SJSA1 (cell line): ENCODE measurements around the gene C7. TPM values are rescaled to one million over a fixed set of nuclear protein-coding genes. Genes with fewer than 3 reads are reported as not detected.
A peak's percentile ranks its signal among the peaks of the same experiment; 100 is the strongest.

Source experiments
- DNase-seq, 2 experiments: peaks; one replicate each; pipeline ENCODE4 v3.0.0-alpha.2; 2015 to 2020; ENCODE audit warnings: low spot score in 2 of 2, low read depth in 1 of 2
- H3K27ac ChIP-seq: fragments of 250-450 bp; sonication (Bioruptor Pico); 2 replicates; pipeline ENCODE4 v1.5.1; 2020; ENCODE audit warnings: mild to moderate bottlenecking, moderate library complexity
- H3K27me3 ChIP-seq: fragments of 250-450 bp; sonication (Bioruptor Pico); replicated peaks from 2 replicates; pipeline ENCODE4 v1.5.1; 2020; ENCODE audit warnings: mild to moderate bottlenecking, moderate library complexity
- H3K36me3 ChIP-seq: fragments of 250-450 bp; sonication (Bioruptor Pico); 2 replicates; pipeline ENCODE4 v1.5.1; 2020; ENCODE audit warnings: mild to moderate bottlenecking
- H3K4me1 ChIP-seq: fragments of 250-450 bp; sonication (Bioruptor Pico); replicated peaks from 2 replicates; pipeline ENCODE4 v1.6.1; 2021; ENCODE audit warnings: mild to moderate bottlenecking
- H3K4me3 ChIP-seq: fragments of 250-450 bp; sonication (Bioruptor Pico); 2 replicates; pipeline ENCODE4 v1.5.1; 2020; ENCODE audit warnings: mild to moderate bottlenecking
- H3K9me3 ChIP-seq: fragments of 250-450 bp; sonication (Bioruptor Pico); replicated peaks from 2 replicates; pipeline ENCODE4 v1.5.1; 2020; ENCODE audit warnings: mild to moderate bottlenecking
- total RNA-seq: library from RNA; depleted of rRNA; stranded (reverse); fragments of >200 nt; shearing (Covaris generic); gene quantifications from 2 replicates; pipeline ENCODE4 v1.2.3, GENCODE V29; 2014

C7 gene
- total RNA-seq, 1 experiment from 2014 or later = not detected

DNA sequence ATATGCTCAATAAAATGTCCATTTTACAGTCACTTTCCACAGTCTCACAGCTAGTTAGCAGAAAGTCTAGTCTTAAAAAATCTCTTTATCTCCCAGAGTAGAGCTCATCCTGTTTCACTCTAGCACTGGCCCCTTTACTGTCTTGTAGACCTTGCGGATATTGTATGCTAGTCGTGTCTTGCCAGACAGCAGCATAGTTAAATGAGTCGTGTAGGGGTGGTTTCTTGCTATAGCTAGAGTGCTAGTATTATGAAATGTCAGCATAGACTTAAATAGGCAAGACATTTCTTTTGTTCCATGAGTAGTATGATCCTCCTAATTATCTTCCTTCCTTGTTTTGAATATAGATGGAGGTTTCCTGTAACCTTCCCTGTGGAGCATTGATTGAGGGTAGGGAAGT is 77.4 kb downstream of the C7 start:
- no peak for DNase-seq
- H3K27me3 ChIP-seq = no peaks in the 10 kb centered on the region
- peaks cover 75% of the 10 kb centered on the region for H3K4me1 ChIP-seq
- no peak overlapping the region for H3K4me3 ChIP-seq
- H3K27ac ChIP-seq = peak overlapping the region; percentile 95
- peaks cover 7% of the 10 kb centered on the region for H3K9me3 ChIP-seq
- H3K36me3 ChIP-seq = no peaks in the 10 kb centered on the region

DNA sequence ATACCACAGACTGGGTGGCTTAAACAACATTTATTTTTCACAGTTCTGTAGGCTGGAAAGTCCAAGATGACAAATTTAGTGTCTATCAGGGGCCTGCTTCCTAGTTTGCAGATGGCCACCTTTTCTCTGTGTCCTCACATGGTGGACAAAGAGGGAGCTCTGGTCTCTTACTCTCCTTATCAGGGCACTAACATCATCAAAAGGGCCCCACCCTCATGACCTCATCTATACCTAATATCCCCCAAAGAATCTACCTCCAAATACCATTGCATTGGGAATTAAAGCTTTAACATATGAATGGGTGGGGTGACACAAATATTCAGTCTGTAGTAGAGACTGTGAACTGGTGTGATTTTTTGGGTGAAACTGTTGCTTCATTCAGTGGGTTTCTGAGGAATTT is 78.1 kb downstream of the C7 start:
- H3K4me1 ChIP-seq = peaks cover 75% of the 10 kb centered on the region
- H3K4me3 ChIP-seq = no peak overlapping the region
- H3K27me3 ChIP-seq = no peaks in the 10 kb centered on the region
- peaks cover 7% of the 10 kb centered on the region for H3K9me3 ChIP-seq
- 0 out of 2 replicates have a peak overlapping the region, but pooled peaks have one; percentile 11 for H3K27ac ChIP-seq
- no peak for DNase-seq
- no peaks in the 10 kb centered on the region for H3K36me3 ChIP-seq

DNA sequence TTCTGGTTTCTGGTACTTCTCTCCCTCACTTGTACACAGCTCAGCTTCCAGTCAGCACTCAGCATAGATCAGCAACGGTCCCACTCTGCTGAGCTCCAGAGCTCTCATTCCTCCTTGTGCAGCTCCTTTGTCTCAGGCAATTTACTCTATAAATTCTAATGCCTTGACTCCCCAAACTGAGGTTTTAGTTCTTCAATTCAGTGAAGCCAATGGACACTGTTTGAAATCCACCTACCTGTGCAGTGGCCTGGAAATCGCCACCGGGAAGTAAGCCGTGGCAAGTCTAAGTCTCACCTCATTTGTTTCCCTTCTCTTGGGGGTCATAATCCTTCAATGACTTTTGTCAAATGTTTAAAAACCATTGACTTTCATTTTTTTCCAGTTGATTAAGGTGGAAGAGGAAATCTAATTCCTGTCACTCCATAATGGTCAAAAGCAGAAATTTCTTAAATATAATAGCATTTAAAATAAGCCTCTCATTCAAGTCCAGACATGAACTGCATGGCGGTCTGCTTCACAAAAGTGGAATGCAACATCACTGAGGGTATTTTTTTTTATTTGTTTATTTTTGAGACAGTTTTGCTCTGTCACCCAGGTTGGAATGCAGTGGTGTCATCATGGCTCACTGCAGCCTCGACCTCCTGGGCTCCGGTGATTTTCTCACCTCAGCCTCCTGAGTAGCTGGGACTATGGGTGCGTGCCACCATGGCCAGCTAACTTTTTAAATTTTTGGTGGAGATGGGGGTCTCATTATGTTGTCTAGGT is 79.6 kb downstream of the C7 start:
- Histone ChIP-seq H3K27me3 (no peaks in the 10 kb centered on the region), H3K36me3 (no peaks in the 10 kb centered on the region), H3K4me3 (no peak overlapping the region), H3K4me1 (peaks cover 65% of the 10 kb centered on the region), H3K9me3 (peaks cover 7% of the 10 kb centered on the region), H3K27ac (peak overlapping the region; percentile 80)
- DNase-seq = peak; percentile 69 to 78

DNA sequence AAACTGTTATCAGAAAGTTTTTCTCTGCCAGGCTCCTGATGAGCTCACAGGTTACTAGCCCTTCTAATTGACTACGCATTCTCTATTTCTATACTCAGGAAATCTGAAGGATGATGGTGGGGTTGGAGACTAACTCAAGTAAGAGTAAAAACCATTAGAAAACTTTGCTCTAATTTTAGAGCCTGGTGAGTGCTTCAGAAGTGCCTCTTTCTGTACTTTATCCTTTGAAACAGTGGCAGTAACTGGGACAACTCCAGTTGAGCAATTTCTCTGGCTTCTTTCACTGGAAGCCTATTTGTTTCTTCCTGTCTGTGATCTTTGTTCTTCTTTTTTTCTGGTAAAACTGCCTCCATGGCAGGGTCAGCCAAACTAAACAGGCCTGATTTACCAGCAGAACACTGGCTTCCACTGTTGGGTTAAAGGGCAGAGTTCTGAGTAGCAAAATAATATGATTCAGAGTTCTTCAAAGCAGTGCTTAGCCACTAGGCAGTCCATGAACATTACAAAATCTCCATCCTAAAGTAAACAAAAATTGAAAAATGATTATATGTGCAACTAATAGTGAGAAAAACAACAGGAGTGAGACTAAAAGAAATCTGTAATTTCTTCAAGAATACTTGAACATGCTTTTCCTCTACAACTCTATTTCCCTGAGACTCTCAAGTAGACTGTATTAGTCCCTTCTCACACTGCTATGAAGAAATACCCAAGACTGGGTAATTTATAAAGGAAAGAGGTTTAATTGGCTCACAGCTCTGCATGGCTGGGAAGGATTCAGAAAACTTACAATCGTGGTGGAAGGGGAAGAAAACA is 82.1 kb downstream of the C7 start:
- DNase-seq = no peak
- H3K27me3 ChIP-seq = no peaks in the 10 kb centered on the region
- no peaks in the 10 kb centered on the region for H3K36me3 ChIP-seq
- H3K4me1 ChIP-seq = peaks cover 43% of the 10 kb centered on the region
- peaks cover 7% of the 10 kb centered on the region; the same call in 1 of the 2 replicates for H3K9me3 ChIP-seq
- no peak overlapping the region for H3K4me3 ChIP-seq
- H3K27ac ChIP-seq = peak overlapping the region; percentile 80; the same call in 1 of the 2 replicates

DNA sequence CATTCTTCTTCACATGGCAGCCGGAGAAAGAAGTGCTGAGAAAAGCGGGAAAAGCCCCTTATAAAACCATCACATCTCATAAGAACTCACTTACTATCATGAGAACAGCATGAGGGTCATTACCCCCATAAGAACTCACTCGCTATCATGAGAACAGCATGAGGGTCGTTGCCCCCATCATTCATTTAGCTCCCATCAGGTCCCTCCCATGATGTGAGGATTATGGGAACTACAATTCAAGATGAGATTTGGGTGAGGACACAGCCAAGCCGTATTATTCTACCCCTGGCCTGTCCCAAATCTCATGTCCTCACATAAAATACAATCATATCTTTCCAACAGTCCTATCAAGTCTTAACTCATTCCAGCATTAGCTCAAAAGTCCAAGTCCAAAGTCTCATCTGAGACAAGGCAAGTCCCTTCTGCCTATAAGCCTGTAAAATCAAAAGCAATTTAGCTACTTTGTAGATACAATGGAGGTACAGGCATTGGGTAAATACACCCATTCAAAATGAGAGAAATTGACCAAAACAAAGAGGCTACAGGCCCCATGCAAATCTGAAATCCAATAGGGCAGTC is 82.8 kb downstream of the C7 start:
- no peak for DNase-seq
- Histone ChIP-seq H3K27ac (no peak overlapping the region), H3K27me3 (no peaks in the 10 kb centered on the region), H3K36me3 (no peaks in the 10 kb centered on the region), H3K9me3 (peaks cover 6% of the 10 kb centered on the region; the same call in 1 of the 2 replicates), H3K4me3 (no peak overlapping the region), H3K4me1 (peaks cover 37% of the 10 kb centered on the region)

DNA sequence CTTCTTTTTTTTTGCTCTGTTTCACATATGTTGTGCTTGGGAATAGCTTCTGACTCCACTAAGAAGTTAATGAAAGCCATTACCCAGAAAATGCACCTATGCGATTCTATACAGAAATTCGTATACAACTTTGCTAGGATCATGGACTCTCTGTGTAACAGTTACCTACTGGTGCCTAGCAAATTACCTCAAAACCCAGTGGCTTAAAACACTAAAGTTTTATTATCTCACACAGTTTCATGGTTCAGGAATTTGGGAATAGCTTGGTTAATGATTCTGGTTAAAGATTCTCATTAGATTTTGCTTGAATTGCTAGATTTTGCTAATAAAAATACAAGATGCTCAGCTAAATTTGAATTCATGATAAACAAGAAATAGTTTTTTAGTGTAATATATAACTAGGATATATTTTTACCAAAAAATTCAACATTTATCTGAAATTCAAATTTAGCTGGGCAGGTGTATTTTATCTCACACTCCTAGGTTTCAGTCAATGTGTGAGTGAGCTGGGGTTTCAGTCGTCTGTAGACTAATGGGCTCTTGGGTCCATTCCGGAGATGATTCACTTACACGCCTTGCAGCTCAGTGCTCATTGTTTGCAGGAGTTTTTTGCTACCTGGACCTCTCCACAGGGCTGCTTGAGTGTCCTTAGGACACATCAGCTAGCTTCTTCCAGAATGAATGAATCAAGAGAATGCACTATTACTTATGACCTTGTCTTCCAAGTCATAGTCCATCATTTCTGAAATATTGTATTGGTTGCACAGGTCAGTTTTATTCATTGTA is 86.7 kb downstream of the C7 start:
- Histone ChIP-seq H3K4me3 (no peak overlapping the region), H3K4me1 (peaks cover 7% of the 10 kb centered on the region), H3K27ac (no peak overlapping the region), H3K27me3 (no peaks in the 10 kb centered on the region), H3K36me3 (no peaks in the 10 kb centered on the region), H3K9me3 (no peaks in the 10 kb centered on the region)
- no peak for DNase-seq

DNA sequence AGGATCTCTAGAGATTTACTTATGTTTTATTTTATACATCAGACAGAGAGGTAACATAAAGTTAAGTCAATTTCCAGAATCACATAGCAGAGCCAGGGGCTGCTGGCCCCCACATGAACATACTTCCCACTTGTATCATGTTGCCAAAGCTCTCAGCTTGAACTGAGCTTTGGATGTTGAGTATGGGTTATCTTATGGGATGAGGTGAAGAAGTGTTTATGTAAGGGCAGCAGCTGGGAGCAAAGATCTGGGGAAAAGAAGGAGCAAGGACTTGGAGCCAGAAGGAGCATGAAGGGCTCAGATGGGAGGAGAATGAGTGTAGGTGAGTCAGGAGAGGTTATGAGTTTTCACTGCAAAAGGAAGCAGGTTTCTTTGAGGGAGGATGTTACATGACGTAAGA is 89.8 kb downstream of the C7 start:
- Histone ChIP-seq H3K4me3 (no peak overlapping the region), H3K36me3 (no peaks in the 10 kb centered on the region), H3K4me1 (no peaks in the 10 kb centered on the region), H3K27ac (no peak overlapping the region), H3K9me3 (no peaks in the 10 kb centered on the region), H3K27me3 (no peaks in the 10 kb centered on the region)
- DNase-seq = no peak

DNA sequence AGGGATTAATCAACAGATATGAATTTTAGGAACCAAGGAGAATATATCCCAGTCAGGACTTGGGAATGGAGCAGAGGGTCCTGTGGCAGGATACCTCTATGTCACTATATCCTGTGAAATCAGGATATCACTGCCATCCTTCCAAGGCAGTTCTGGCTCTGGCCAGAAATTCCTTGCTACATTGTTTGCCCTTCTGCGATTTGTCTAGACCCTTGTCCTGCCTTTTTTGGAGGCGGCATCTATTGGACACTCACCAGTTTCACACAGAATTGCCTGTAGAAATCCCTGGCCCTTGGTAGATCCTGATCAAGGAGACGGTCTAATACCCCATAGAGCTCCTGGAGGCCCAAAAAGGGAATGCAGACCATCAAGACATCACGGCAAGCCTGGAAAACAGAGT is 90.7 kb downstream of the C7 start:
- Histone ChIP-seq H3K36me3 (no peaks in the 10 kb centered on the region), H3K27me3 (no peaks in the 10 kb centered on the region), H3K4me3 (no peak overlapping the region), H3K27ac (no peak overlapping the region), H3K4me1 (no peaks in the 10 kb centered on the region), H3K9me3 (no peaks in the 10 kb centered on the region)
- no peak for DNase-seq

DNA sequence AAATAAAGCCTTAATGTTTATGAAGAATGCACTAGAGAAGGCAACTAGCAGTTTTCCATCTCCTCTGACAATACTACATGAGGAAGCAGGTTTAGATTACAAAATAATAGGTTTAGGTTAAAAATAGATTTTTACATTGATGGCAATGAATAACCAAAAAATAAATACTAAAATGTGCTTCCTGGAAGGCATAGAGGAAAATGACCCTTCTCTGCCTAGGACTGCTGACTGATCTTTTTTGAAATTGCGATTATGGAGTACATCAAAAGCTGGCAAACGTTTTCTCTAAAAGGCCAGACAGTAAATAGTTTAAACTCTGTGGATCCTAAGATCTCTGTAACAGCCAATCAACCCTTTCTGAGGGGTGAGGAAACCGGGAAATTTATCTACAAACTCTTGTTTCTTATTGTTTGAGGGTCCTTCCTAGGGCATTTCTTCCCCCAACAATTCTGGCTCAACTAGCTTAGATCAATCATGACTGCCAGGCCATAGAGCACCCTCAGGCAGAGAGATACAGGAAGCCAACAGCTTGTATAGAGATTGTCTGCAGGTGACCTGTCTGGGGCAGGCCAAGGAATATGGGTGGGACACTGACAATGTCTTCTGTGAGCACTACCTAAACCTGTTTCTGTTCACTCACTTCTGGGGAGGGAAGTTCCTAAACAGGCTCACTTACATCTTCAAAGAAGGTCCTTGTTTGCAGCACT is 94.5 kb downstream of the C7 start:
- H3K36me3 ChIP-seq = no peaks in the 10 kb centered on the region
- H3K27ac ChIP-seq = no peak overlapping the region
- no peak for DNase-seq
- no peaks in the 10 kb centered on the region for H3K27me3 ChIP-seq
- no peaks in the 10 kb centered on the region for H3K9me3 ChIP-seq
- H3K4me1 ChIP-seq = peaks cover 4% of the 10 kb centered on the region
- H3K4me3 ChIP-seq = no peak overlapping the region

DNA sequence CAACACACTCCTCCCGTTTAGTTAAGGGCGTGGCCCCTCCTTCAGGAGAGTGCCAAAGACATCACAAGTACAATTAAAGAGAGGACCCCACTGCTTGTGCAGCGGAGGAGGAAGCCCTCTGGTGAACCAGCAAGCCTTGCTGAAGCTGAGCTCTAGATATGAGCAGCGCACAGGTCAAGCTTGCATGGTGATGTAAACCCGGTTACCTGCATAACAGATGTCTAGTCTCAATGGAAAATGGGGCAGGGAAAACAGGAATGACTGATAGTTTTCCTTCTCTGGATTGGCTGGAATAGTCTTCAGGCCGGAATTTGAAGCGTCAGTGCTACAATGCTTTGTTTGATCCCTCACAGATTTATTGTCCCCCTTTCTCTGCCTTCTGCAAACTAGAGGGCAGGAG is 95.6 kb downstream of the C7 start:
- no peak for DNase-seq
- H3K4me3 ChIP-seq = no peak overlapping the region
- no peak overlapping the region for H3K27ac ChIP-seq
- H3K36me3 ChIP-seq = no peaks in the 10 kb centered on the region
- peaks cover 15% of the 10 kb centered on the region for H3K4me1 ChIP-seq
- H3K9me3 ChIP-seq = no peaks in the 10 kb centered on the region
- no peaks in the 10 kb centered on the region for H3K27me3 ChIP-seq

DNA sequence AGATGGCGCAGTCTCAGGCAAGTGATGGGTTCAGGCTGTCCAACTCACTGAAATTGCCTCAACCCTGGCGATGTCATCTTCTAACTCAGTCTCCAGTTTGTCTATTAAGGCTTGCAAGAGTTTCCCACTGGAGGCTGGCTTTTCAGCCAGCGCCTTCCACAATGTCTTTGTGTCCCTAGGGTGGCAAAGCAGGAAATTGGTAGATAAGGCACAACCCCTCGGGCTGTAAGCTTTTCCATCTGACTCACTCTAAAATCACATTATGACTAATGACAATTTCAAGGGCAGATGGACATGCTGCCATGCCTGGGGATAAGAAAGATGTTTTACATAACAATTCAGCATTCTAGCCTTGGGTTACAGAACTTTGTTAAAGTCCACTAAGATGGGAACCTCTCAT is 99.9 kb downstream of the C7 start:
- H3K4me1 ChIP-seq = peaks cover 16% of the 10 kb centered on the region
- no peaks in the 10 kb centered on the region for H3K36me3 ChIP-seq
- no peaks in the 10 kb centered on the region for H3K27me3 ChIP-seq
- H3K9me3 ChIP-seq = no peaks in the 10 kb centered on the region
- peak; percentile 62 to 64 for DNase-seq
- peak overlapping the region; percentile 14; the same call in 1 of the 2 replicates for H3K27ac ChIP-seq
- no peak overlapping the region for H3K4me3 ChIP-seq

DNA sequence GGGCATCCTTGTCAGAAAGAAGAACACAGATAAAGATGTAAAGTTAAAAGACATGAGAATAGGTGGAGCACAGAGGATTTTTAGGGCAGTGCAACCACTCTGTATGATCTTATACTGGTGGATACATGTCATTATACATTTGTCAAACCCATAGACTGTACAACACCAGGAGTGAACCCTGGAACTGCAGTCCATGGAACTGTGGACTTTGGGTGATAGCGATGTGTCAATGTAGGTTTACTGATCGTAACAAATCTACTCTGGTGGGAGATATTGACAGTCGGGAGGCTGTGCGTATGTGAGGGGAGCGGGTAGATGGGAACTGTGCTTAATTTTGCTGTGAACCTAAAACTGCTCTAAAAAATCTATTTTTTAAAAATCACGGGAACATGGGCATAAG is 101.3 kb downstream of the C7 start:
- DNase-seq = no peak
- Histone ChIP-seq H3K36me3 (no peaks in the 10 kb centered on the region), H3K4me3 (no peak overlapping the region), H3K9me3 (no peaks in the 10 kb centered on the region), H3K4me1 (peaks cover 16% of the 10 kb centered on the region), H3K27me3 (no peaks in the 10 kb centered on the region), H3K27ac (no peak overlapping the region)

DNA sequence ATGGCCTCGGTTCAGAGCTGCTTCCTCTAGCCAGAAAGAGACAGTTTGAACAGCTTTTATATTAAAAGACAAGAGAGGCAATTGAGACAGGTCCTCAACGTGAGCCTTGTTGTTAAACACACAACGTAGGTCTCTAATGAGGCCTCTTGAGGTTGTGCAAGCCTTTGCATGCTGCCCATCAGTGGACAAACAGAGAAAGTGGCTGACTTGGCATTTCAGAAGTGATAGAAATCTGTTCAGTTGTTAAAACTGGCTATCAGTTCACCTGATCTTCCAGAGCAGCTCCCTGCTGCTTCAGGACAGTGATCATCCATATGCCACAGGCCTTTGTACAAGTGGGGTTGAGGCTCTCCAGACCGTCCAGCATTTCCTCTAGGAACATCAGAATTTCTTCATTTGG is 103.0 kb downstream of the C7 start:
- Histone ChIP-seq H3K4me1 (peaks cover 16% of the 10 kb centered on the region), H3K4me3 (no peak overlapping the region), H3K36me3 (no peaks in the 10 kb centered on the region), H3K9me3 (no peaks in the 10 kb centered on the region), H3K27ac (no peak overlapping the region), H3K27me3 (no peaks in the 10 kb centered on the region)
- DNase-seq = no peak
